Fibroblast of skin of scalp (primary cell): ENCODE results near the gene RNF150.

Experiments used
- DNase-seq: peaks from one replicate; pipeline ENCODE4 v3.0.0-alpha.2; 2013

The RNF150 gene

DNA sequence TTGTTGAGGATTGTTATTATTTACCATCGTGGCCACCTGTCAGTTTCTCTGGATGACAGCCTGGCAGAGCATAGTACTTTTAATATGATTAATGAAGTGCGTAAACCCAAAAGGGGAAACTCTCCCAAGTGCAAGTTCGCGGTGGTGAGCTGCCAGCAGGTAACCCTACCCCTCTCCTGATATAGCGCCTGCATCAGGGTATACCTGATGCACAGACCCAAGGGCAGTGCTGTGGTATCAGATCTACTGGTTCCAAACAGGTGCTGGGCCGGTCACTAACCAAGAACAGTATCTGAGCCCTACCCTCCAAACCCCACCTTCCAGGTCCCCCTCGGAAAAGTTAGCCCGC, 1.6 kb downstream of the RNF150 start:
- DNase-seq = no peak

DNA sequence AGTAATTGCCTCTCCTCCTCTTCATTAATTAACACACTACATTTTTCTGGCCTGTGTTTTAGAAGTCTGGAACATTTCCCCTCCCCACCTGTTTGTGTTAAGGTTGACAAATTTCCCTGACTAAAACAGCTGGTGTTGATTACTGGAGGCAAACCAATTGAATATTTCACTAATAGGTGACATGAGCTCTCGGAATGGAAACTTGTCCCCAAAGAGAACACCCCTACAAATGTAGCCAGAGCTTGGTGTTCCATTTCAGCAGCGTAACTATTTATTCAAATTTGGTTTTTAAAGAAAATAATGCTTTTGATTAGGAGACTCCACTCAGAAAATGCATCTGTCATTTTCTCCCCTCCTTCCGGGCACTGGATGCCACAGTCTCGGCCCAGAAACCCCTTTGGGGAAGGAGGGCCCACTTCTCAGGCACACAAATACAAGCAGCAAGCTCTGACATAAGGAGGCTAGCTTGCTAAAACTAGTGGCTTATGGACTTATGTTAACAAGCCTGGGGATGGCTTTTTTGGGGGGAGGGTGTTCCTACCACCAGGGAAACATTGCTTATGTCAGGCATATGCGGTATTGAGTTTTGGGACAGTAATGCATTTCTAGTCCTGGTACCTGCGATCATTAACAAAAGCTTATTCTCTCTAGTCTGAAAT, 2.2 kb downstream of the RNF150 start:
- no peak for DNase-seq

DNA sequence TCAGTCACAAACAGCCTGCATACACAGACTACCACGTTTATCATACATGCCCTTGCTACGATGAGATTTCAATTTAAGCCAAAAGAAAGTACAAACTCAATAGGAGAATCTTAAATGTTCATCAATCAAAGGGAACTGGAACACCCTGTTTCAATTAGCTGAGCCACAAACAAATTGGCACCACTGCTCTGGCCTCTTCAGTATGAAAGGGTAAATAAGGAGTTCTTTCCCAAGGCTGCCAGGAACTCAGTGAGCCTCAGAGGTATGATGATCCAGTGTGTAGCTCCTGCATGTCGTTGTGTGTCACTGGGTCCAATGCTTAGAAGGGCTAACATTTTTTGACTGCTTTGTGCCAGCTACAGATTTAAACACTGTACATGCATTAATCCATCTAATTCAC, 5.4 kb downstream of the RNF150 start:
- no peak for DNase-seq

DNA sequence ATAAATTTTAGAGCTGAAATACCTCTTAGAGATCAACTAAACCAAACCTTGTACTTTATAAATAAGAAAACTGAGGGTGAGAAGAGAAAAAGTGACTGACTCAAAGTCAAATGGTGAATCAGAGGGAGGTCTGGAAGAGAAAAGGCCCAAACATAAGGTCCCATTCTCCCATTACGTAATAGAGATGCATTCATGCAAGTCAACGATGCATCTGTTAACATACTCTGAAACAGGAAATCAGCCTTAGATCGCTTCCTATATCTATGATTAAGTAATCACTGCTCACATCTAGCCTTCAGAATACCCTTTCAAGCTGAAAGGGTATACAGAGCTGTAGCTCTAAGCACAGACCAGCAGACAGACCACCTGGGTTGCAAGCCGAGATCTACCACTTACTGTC, 6.5 kb downstream of the RNF150 start:
- no peak for DNase-seq

DNA sequence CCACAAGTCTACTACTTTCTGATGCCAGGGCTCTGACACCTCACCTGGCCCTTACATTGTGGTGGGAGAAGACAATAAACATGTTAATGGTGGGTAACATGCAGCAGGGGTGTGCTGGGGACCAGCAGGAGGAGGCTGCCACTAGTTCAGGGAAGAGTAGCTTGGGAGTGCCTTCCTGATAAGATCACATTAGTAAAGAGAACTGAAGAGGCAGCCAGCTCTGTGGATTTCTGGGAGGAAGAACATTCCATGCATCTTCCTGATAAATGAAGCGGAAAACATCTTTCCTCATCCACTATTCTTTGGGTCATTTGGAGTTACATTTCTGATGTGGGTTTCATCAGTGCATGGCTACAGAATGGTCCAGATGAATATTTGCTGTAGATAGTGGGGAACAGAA, 9.0 kb downstream of the RNF150 start:
- DNase-seq = no peak

DNA sequence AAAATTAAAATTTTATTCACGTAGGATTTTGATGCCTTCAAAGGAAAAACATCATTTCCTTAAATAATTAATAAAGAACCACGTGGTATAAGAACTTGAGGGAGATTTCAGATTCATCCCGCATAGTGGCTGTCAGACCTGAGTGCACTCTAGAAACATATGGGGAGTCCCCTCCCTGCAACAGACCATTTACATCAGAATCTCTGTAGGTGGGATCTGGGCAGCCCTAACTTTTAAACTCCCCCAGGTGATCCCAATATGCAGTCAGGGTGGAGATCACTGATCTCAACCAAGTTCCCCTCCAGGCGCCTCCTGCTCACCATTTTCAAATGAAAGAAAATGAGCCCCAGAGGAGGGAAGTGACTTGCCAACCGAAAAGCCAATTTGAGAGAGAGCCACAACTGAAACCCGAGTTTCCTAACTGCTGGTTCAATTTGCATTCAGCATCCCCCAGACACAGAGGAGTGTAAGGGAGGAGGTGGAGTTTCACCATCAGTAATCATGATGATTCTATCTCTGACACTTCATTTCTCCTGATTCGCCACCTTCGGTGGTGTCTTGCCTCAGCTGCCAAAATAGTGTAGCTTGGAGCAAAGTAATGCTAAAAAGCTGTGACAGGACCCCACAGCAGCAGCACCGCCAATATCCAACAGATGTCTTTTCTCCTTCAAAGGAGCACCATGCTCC, 11.4 kb downstream of the RNF150 start:
- DNase-seq = no peak

DNA sequence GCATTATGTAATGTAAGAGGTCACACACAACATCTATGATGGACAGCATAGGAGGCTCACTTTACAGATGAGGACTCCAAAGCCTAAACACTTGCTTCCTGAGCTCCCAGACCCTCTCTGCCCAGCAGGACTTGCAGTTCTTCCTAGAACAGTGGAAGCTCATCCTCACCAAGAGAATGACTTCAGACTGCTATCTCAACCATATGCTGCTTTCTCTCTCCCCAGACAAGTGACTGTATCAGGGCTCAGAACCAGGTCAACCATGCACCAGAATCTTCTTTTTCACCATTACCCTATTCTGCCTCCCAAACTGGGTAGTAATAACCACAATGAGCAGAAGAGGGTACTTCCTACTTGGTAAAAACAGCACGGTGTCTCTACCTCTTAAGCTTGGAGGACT, 12.2 kb downstream of the RNF150 start:
- DNase-seq = no peak

DNA sequence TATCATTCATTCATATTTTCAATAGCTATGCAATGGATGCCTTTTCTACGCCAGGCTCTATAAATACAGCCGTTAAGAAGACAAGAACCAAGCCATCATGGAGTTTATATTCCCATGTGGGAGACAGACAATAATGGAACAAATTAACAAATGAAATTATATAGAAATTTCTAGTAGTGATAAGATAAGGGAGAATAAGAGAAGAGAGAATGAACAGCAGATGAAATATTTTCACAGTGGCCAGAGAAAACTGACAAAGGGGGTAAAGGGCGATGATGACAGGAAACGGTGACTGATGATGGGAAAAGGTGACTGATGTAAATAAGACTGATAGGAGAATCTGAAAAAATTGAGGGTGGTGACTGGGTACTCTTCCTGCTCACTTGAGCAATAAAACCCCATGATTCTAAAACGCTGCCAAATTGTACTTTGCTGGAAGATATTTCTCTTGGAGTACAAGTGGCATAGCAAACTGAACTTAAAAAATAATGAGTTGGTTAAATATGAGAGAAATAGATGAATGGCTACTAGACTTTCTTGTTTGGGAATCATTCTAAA, 13.2 kb downstream of the RNF150 start:
- no peak for DNase-seq

DNA sequence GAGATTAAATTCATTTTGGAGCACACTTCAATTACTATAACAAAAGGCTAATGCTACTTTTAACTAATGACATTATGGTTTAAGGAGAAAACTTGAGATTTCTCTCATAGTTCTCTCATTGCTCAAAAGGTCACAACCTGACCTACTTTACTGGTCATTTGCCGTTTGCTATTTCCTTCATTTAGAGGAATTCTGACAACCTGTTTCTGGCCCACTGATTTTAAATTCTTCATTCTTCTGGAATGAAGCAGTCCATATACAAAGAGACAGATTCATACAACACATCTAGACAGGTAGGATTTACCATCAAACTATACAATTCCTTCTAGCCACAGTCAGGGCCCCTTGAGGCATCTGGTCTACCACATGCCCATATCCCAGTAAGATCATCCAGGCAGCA, 14.2 kb downstream of the RNF150 start:
- no peak for DNase-seq

DNA sequence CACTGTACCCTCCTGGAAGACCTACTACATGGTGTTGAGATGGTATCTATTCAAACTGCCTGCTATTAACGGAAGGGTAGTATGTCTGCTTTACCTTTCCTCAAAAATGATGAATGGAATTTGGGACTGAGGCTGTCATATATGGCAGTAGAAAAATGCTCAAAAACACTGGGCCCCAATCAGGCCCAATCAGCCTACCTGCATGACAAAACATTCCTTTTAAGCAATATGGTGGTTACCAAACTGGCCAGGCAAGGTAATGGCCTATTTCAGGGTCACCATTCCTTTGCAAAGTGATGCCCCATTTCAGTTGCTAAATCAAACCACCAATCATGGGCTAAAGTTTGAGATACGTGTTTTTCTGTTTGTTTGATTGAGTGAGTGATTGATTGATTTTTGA, 14.9 kb downstream of the RNF150 start:
- no peak for DNase-seq

DNA sequence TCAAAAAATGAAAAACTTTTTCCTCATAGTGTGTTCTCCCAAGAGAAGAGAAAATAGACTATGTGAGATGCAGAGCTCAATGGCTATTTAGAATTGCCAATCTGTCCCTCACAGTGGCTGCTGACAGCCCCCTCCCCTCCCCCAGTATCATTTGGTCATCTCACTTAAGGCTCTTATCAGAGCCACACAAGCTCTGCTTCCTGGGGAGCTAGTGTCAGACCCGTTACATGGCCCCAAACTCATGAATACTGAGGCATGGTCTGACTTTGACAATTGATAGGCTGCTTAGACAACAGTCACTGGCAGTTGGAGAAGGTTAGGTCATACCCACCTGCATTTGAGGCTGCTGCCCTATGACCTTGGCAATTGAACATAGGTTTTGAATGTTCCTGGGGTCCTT, 15.3 kb downstream of the RNF150 start:
- no peak for DNase-seq

DNA sequence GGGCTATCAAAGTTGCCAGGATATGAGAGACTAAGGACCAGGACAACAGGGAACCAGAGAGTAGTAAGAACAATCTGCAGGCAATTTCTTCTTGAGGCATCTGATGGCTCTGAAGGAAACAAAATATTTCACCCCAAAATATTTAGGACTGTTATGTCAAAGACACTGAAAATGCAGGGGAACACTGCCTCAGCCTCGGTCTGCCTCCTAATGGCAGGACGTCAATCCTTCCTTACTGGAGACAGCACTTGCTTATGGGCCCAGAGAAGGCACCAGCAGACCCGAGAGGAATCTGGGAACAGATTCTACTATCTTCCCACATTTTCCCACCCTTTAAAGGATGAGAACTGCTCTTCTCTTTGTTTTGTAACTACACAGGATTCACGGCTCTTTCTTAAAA, 23.3 kb downstream of the RNF150 start:
- no peak for DNase-seq

DNA sequence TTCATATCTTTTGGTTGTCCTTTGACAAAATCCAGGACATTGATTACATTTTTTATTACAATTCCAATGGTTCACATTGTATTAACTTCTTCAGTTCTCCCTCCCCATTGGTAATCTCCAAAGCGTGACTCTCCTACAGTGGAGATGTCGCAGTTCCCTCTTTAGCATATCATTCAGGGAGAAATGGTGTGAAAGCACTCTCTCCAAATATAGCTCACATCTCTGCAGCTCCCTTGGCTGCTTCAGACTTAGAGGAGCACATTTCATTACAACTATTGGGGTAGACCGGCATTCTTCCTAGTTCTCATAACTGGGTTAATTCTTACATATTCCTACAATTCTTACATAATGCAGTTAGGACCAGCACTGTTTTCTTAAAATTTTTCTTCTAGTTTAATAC, 25.3 kb downstream of the RNF150 start:
- DNase-seq = no peak

DNA sequence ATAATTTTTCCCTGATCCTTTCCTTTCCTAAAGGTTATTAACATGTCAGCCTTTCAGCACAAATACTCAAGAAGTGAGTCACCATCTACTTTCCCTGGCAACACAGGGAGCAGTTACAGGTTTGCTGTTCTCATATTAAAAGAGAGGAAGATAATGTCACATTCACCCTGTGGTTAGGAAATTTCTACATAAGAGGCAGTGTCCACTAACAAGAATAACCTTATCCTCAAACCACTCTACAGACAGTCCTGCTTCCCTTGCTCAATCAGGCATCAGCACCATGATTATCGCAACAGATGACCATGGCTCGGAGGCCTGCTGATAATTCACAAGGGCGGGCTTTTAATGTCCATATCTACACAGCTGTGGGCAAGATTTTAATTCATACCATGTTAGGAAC, 30.9 kb downstream of the RNF150 start:
- peak; percentile 68 for DNase-seq

DNA sequence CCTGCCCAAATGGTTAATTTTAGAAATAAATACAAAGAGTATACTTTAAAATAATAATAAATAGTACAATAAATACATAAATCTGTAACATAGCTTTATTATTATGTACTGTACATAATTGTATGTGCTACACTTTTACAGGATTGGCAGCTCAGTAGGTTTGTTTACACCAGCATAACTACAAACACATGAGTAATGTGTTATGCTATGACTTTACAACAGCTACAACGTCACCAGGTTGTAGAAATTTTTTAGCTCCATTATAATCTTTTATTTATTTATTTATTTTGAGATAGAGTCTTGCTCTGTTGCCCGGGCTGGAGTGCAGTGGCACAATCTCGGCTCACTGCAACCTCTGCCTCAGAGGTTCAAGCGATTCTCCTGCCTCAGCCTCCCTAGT, 31.8 kb downstream of the RNF150 start:
- no peak for DNase-seq

DNA sequence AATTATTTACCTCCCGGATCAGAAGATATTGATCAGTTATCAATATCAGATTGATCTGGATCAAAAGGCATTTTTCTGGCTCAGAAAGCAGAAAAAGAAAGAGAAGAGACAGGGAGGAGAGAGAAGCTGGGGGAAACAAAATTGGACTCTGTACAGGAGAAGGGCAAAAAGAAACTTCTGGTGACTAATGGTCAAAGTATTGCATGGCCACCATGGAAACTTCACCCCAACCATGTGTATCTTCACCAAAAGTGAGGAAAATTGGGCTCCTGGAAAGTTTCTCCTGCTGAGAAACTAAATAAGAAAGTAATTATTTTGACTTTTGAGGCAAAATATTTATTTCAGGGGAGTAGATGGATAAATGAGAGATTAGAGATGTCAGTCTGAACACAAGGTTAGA, 33.9 kb downstream of the RNF150 start:
- DNase-seq = peak; percentile 52

DNA sequence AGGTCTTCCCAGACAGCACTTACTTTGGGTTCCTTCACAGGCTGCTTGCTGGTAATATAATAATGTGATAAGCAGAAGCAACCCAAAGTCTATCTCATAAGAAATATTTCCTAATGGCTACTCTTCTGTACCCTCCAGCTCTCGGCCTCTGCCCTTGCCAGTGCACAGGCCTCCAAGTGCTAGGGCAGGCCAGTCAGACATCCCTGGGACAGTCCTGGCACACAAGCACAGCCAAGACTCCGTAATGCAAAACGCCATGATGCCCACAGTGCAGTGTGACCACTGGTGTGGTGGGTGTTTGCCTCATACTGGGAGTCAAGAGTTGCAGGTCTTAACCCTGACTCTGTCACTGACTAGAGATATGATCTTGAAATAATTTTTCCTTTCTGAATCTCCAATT, 35.1 kb downstream of the RNF150 start:
- no peak for DNase-seq

DNA sequence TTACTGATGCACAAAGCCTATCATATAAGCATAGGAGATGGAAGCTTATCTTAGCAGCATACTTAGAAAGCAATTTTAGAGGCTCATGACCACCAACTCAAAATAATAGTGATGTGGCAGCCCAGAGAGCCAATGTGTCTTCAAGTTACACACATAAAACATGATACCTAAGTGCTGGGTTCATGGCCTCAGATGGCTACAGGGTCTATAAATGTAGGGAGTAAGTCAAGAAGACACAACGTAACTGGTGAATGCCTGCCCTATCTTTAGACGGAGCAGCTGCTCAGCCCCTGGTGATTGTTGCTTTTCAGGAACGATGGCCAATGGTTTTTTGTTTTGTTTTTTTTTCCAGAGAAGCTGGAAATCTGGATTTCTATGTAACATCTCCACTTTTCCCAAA, 42.8 kb downstream of the RNF150 start:
- no peak for DNase-seq

DNA sequence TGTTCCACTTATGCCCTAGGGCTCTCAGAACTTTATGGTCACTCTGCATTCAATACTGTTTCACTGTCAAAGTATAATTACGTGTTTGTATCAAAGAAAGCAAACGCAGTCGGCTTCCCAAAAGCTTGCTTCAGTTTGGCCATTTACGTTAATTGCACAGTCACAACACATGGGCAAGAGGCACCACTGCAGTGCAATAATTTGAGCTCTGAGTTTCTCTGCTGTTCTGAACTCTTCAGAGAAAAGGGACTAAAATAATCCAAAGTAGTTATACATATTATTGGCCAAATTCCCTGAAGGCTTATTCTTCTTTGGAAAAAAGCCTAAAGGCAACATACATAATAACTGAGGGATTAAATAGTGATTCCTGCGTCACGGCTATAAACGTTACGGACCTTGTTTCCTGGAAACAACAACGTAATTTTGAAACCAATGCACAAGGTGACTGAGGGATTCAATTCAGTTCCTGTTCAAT, 51.3 kb downstream of the RNF150 start:
- no peak for DNase-seq

DNA sequence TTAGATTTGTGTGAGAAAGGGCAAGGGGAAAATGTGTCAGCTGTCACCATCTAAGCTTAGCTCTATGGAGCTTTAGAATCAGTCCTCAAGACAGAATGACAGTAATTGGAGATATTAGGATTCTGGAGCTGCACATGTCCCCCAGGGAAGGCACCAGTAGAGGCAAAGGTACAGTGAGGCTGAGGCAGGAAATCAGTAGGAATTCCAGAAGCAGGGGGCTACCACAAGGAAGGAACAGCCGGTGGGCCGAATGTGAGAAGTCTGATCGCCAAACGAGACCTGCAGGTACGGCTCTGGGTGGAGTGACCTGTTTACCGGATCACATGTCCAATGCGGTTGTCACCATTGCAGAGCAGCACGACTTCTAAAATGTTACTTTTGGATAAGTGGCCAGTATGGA, 52.6 kb downstream of the RNF150 start:
- DNase-seq = no peak

DNA sequence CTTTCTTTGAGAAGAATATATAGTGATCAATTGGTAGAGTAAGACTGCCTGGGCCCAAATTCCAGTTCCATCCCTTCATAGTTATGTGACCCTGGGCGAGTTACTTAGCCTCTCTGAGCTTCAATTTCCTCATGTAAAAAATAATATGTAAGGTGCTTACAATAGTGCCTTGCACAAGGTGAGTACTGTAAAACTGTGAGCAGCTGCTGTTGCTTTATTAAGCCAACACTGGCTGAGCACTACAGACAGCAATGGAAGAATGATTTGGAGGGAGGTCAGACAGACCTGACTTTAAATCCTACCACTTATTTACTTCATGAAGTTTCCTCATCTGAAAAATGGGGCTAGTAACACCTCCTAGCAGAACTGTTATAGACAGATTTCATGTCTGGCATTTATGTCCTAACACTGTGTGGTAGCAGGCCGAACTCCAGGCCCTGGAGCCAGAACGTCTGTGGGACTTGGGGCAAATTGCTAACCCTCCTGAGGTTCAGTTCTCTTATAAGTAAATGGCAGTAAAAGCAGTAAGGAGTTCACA, 53.8 kb downstream of the RNF150 start:
- no peak for DNase-seq

DNA sequence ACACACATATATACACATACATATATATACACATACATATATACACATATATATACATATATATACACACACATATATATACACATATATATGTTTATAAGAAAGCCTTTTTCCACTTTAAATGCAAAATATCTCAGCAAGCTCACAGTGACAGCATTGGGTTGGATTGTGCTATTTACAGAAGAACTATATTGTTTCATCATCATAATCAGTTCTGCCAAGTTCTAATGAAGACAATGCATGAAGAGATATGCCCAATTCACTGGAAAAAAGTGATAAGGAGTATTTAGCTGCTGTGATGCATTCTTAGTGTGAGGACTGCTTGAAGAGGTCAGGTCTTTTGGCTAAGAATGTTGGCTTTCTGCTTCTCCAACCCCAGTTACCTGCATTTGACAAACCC, 54.4 kb downstream of the RNF150 start:
- DNase-seq = peak; percentile 30

DNA sequence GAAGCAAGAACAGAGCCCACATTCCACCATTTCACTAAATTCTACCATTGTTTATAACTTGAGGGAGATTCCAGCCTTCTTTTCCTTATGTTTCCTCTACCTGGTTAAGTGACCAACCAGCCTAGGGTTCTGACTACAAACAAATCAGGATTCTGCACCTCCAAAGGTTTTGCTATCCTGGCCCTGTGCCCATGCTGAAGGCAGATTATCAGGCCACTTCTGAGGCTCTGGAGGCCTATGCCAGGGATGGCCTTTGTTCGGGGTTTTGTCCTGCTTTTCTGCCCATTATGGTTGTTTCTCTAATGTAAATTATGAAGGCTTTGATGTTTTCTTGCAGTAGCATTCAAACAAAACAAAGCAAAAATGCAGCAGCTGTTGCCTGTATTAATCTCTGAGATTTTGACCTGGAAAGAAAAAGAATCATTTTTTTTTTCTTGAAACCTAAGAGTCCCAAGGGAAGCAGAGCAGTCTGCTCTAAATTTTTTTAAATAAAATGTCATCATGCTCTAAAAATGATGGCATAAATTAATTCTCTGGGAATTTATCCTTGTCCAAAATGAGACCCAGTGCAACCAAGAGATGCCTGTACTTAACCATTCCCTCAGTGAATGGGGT, 55.6 kb downstream of the RNF150 start:
- peak; percentile 26 for DNase-seq

DNA sequence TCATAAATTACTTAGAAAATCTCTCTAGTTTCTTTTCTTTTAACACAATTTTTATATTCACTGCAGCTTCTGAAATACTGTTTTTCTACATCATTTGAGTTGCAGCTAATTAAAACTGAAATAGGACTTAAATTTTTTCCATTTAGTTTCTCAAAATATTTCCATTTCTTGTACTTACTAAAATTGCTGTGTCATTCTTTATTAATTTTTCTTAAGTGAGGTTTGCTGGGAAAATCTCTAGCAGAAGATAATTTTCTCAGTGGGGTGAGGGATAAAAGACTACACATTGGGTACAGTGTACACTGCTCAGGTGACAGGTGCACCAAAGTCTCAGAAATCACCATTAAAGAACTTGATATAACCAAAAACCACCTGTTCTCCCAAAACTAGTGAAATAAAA, 57.7 kb downstream of the RNF150 start:
- DNase-seq = no peak
